Dermis blood vessel endothelial cell (primary cell): Measurements from ENCODE around the gene ATAD3B. TPM values are rescaled to one million over a fixed set of nuclear protein-coding genes. Genes with fewer than 3 reads are reported as not detected.
"Not testable (repeated sequence)": the region's sequence is repeated elsewhere in the genome, so short reads cannot be mapped to it uniquely, and the experiment has no call there.

Source experiments
- DNase-seq: peaks from one replicate; pipeline ENCODE4 v3.0.0; 2010
- total RNA-seq: library from RNA; depleted of rRNA; stranded (reverse); fragments of >200 nt; gene quantifications from 2 replicates; pipeline ENCODE4 v1.2.3, GENCODE V29; 2014

ATAD3B gene
- total RNA-seq, 1 donor from 2014 or later = 15.0 TPM

DNA sequence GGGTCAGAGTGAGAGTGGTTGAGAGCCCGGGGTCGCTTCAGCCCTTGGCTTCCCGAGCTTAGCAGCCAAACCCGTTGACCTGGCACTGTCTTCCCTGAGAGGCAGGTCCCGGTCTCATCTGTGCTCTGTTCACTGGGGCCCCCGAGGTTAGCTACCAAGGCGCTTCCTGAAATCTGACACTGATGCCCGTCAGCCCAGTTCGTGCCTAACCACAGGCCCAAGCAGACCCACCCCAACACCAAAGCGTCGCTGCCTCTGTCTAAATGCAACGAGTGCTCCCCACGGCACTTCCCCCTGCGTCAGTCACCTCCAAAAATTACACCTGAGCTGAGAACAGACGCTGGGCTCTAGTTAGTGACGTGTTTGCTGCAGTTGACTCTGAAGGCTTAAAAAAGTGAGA, 42.8 kb downstream of the ATAD3B start:
- not testable (repeated sequence) for DNase-seq

DNA sequence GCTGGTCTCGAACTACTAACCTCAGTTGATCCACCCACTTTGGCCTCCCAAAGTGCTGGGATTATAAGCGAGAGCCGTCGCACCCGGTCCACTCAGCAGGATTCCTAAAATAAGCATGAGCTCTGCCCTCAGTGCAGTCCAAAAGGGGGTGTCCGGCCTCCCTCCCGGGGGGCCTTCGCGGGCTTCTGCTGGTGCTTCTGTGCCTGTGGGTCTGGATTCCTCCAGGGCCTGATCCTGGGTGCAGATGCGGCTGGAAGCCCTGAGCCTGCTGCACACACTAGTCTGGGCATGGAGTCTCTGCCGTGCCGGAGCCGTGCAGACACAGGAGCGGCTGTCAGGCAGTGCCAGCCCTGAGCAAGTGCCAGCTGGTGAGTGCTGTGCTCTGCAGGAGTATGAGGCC, 45.4 kb downstream of the ATAD3B start:
- not testable (repeated sequence) for DNase-seq

DNA sequence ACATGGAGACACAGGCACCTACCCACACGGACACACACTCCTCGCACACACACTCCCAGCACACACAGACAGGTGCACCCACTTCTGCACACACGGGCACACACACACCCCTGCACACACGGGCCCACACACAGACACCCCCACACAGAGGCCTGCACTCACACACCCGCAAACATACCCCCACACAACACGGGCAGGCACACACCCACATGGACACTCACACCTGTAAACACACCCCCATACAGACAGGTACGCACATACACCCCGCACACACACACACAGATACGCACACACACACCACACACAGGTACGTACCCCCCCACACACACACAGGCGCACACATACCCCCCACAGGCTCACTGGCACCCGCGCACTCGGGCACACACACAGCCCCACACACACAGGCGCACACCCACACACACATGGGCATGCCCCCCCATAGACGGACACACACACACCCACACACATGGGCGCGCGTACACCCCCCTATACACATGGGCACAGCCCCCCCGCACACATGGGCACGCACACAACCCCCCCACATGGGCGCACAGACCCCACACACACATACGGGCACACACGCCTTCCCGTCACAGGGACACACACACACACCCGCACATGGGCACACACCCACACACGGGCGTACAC, 46.5 kb downstream of the ATAD3B start:
- DNase-seq = no peak

DNA sequence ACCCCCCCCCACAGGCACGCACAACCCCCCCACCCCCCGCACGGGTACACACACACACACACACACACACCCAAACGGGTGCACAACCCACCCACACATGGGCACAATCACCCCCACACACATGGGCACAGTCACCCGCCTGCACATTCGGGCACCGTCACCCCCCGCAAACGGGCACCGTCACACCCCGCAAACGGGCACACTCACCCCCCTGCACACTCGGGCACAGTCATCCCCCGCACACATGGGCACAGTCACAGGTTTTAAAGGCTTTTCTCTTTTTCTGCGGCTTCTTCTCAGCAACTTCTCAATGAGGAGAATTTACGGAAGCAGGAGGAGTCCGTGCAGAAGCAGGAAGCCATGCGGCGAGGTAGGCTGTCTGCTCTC, 47.0 kb downstream of the ATAD3B start:
- DNase-seq = not testable (repeated sequence)

DNA sequence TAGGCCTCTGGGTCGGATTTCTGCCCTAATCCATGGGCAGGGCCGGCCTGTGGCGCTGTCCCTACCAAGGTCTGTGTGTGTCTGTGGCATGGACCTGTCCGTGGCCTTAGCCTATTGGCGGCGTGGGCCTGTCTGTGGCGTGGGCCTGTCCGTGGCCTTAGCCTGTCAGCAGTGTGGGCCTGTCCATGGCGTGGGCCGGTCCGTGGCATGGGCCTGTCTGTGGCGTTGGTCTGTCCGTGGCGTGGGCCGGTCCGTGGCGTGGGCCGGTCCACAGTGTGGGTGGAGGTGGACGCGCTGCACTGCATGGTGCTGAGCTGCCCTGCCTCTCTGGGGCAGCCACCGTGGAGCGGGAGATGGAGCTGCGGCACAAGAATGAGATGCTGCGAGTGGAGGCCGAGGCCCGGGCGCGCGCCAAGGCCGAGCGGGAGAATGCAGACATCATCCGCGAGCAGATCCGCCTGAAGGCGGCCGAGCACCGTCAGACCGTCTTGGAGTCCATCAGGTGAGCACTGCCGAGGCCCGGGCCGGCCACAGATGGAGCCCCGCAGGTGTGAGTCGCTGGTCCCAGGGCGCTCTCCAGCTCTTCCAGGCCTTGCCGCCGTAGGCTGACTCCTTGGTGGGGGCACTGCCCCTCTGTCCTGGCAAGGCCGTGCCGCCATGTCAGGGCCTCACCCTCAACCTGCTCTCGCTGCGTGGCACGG, 48.4 kb downstream of the ATAD3B start:
- not testable (repeated sequence) for DNase-seq

DNA sequence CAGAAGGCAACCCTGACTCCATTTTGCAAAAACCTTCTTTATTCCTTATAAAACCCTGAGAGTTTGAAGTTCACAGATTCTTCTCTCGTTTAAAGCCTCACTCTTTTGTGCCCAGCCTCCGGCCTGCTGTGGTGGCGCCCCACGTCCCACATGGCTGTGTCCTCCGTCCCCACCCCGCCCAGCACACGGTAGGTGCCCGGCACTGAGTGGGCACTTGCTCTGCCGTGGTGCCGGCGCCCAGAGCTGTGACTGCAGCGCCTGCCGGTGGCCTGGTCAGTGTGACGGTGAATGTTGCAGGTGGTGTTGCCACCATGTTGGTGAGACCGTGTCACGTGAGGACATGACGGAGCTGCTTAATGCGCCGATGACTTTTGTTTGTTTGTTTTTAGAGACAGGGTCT, 49.8 kb downstream of the ATAD3B start:
- DNase-seq = no peak

DNA sequence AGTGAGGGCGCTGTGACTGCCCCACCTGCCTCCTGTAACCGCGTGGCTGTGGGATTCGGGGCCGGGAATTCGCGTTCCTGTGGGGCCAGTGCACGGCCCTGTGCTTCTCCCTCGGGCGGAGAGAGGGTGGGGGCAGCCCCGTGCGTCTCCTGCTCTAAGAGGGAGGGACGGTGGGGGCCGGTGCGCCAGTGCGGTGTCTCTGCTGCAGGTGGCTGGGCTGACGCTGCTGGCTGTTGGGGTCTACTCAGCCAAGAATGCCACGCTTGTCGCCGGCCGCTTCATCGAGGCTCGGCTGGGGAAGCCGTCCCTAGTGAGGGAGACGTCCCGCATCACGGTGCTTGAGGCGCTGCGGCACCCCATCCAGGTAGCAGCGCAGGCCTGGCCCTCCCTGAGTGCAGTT, 51.0 kb downstream of the ATAD3B start:
- DNase-seq = not testable (repeated sequence)

DNA sequence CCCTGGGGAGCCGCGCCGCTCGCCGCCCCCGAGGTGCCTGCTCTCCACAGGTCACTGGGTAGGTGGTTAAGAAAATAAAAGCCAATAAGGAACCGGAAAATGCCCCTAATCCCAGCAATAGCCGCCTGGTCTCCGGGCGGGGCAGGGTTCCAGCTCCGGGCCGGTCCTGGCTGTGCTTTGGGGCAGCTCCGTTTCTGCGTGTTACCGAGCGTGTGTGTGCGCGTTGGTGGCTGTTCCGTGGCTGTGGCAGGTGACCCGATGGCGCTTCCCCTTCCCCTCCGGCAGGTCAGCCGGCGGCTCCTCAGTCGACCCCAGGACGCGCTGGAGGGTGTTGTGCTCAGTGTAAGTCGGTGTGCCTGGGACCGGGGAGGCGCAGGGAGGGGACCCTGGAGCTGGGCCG, 51.7 kb downstream of the ATAD3B start:
- not testable (repeated sequence) for DNase-seq

DNA sequence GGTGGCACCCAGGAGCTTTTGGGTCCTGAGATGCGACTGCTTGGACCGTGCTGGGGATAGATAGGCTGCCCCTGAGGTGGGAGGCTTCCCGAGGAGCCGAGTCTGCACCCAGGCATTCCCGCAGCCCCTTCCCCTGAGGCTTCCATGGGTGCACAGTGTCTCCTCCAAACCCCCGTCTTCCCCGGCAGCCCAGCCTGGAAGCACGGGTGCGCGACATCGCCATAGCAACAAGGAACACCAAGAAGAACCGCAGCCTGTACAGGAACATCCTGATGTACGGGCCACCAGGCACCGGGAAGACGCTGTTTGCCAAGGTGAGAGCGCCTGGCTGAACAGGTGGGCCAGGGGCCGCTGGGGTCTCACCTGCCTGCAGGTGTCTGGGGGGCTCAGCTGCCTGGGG, 52.1 kb downstream of the ATAD3B start:
- not testable (repeated sequence) for DNase-seq

DNA sequence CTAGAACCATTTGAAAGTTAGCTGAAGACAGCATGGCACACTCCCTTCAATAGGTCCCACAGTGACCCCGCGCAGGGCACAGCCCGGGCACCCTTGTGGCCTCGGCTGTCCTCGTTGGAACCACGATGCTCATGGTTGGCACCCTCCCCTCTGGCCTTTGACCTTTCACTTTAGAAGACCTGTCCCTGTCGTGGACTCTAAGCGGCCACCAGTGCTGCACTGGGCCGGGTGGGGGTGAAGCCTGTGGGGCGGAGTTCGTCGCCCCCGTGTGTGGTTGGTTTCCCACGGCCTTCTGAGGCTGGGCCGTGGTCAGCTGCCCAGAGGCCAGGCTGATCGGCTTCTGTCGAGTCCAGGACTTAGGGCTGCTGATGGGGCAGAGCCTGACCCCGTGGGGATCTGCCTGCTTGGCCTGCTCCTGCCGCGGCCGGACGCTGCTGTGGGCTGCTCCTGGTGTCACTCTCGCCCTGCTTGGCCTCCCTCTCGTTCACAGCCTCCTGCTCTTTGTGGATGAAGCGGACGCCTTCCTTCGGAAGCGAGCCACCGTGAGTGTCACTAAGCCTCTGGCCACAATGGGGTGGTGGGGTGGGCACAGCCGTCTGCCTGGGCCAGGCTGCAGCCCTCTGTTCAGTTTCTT, 53.3 kb downstream of the ATAD3B start:
- DNase-seq = not testable (repeated sequence)

DNA sequence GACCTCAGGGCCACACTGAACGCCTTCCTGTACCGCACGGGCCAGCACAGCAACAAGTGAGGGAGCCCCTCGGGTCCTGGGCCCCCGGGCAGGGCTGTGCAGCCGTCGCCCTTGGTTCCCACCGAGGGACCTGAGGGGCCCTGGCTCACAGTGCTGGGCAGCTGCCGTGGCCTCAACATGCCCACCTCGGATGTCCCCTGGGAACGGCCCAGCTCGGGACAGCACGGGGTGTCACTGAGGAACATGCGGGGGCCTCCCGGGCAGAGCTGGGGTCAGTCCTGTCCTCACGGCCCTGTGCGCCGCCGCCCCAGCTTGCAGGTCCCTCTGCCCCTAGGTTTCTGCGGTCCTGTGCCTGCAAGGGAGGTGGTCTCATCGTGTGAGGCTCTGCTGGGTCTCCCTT, 54.9 kb downstream of the ATAD3B start:
- DNase-seq = not testable (repeated sequence)

DNA sequence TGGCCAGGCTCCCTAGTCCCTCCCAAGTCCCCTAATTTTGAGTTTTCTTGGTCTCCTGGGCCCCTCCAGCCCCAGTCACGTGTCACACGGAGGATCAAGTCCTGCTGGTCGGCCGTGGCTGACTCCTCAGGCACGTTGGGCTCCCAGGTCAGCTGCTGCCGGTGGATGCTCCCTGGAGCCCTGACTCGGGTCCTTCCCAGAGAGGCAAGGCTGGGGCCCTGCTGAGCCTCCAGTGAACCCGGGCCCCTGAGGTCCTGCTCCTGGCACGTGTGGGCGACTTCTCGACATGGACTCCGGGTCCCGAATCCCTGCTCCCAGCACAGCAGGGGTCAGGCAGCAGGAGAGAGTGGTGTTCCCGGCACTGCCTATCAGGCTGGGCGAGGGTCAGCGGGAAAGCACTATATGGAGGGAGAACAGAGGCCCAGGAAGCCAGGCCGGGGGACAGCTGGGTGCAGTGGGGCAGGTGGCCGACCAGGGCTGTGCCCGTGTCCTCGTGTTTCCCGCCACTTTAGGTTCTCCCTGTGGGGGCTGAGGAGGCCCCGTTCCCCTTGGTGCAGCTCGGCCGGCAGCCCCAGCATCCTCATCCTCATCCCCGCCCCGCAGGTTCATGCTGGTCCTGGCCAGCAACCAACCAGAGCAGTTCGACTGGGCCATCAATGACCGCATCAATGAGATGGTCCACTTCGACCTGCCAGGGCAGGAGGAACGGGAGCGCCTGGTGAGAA, 55.7 kb downstream of the ATAD3B start:
- no peak for DNase-seq

DNA sequence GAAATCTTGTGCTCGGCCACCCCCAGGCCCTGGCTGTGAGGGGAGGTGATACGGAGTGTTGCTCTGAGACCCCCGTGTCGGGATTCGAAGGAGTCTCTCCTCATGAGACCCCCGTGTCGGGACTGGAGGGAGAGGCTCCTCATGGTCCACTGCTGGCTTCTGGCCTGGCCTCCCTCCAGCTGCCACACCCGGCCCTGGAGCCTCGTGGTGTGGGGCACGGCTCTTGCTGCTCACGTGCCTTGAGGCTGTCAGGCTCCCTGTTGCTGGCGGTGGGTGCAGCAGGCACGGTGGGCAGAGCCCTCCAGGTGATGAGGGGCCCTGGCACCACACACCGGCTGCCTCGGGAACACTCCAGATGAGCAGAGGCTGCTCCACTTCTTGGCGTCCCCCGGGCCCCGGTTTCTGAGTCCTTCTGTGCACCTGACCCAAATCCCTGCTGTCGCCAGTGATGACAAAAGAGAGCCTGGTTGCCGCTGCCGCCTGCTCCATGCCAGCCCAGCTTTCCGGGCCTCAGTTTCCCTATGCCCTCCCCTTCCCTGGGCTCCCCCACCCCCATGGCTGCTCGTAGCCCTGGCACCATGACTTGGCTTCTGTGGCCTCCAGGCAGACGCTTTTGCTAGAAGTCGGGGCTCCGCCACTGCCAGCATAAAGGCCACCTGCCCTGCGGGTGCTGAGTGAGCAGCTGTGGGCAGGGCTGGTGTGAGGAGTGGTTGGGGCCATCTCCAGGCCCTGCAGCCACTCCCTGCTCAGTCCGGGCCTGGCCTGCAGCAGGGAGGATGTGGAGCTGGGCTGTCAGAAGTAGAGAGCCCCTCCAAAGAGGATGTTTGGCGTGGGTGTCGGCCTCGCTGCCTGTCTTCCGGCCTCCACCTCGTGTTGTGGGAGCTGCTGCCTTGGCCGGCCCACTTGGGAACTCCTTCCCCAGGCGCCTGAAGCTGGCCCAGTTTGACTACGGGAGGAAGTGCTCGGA, 57.0 kb downstream of the ATAD3B start:
- no peak for DNase-seq

DNA sequence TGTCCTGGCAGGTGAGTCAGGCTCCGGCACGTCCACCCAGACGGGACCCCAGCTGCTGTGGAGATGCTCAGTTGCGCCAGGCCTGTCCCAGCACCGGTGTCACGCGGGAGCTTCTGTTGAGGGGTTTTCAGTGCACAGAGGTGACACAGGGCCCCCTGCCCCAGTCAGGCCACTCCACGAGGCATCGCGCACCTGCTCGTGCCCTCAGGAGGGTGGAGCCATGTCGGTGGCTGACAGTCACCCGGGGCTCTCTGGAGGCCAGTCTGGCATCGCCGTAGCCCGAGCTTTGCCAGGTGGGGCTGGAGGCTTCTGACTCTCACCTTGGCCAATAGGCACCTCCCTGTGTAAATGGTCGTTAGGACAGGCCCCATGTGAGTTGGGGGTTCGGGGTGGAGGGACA, 57.8 kb downstream of the ATAD3B start:
- DNase-seq = no peak

DNA sequence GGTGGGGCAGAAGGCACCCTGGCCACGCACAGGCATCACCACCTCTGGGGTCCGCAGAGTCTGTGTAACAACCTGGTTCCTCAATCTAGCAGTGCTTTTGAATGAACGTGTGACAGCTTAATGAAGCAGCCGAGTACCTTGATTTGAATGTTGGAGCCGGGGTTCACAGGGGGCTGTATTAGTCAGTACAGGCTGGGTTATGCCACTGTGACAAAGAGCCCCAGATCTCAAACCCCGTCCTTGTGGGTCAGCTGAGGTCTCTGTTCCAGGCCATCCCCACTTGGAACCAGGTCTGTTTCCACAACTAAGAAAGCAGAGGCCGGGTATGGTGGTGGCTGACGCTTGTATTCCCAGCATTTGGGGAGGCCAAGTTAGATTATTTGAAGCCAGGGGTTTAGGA, 58.4 kb downstream of the ATAD3B start:
- no peak for DNase-seq

DNA sequence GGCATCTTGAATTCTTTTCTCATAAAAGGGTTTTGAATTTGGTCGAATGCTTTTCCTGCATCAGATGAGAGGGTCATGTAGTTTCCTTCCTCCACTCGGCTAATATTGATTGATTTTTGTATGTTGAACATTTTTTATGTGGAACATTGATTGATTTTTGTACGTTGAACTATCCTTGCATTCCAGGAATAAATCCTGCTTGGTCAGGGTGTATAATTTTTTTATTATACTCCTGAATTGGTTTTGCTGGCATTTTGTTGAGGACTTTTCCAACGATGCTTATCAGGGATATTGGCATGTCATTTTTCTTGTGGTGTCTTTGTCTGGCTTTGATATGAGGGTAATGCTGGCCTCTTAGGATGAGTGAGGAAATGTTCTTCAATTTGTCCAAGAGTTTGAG, 60.4 kb downstream of the ATAD3B start:
- no peak for DNase-seq

DNA sequence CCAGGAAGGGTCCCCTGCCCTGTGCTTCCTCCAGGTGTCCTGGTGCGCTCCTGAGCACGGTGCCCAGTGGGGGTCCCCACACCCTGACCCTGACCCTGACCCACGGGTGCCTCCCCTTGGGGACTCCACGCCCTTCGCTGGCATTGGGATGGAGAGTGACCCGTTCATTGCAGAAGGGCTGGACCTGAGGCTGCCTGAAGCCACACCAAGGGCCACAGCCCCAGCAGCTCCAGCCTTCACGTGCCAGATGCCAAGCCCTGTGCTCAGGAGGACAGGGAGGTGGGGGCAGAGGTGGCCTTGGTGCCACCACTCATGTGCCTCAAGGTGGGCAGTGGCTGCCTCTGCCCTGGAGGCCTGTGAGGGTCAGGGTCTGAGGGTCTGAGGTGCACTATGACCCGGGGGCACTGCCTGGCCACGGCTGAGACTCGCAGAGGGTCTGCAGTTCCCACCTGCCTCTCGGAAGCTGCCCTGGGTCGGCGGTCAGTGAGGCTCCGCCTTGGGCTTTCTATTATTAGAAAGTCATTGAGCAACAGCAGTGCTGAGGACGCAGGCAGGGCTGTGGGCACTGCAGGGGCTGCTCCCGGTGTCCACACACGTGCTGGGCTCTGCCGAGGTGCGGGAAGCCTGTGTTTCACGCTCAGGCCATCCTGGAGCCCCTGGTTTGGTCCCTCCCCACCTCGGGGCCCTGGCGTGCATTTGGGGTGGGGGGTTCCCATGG, 61.8 kb downstream of the ATAD3B start:
- not testable (repeated sequence) for DNase-seq

DNA sequence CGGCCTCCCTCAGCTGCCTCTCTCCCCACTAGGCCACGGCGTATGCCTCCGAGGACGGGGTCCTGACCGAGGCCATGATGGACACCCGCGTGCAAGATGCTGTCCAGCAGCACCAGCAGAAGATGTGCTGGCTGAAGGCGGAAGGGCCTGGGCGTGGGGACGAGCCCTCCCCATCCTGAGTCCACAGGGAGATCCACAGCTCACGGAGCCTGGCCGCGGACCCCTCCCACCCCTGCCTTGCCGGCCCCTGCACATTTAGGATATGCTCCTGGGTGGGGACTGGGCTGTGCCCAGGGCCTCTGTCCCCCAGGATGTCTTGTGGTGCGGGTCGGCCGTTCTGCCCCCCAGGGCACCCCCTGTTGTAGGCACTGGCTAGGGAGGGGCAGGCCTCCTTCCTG, 62.3 kb downstream of the ATAD3B start:
- not testable (repeated sequence) for DNase-seq

DNA sequence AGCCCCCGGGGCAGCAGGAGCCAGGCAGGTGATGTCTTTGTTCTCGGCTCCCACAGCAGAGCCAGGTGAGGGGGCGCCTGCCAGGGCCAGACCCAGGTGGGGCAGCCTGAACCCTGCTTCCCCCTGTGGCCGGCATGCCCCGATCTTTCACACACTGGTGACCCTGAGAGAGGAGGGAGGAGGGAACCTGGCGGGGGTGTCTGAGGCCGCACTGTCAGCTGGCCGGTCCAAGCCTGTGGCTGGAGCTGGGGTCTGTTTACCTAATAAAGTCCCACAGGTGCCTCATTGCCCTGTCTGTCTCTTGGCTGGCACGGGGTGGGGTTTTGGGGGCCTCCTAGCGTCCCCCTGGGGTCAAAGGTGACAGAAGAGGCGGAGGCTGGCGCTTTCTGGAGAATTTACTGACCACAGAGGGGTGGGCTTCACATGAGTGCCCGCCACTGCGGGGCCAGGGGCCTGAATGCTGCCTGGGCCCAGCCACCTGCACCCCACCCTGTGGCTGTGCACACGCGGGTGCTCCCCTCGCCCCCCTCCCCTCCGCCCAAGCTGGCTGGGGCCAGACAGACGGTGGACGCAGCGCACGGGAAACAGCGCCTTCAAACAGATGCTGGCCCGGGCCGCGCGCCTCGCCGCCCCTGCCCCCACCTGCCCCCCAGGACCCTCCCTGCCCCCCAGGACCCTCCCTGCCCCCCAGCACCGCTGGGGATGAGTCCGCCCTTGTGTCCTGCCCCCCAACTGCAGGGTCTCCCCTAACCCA, 63.0 kb downstream of the ATAD3B start:
- no peak for DNase-seq

DNA sequence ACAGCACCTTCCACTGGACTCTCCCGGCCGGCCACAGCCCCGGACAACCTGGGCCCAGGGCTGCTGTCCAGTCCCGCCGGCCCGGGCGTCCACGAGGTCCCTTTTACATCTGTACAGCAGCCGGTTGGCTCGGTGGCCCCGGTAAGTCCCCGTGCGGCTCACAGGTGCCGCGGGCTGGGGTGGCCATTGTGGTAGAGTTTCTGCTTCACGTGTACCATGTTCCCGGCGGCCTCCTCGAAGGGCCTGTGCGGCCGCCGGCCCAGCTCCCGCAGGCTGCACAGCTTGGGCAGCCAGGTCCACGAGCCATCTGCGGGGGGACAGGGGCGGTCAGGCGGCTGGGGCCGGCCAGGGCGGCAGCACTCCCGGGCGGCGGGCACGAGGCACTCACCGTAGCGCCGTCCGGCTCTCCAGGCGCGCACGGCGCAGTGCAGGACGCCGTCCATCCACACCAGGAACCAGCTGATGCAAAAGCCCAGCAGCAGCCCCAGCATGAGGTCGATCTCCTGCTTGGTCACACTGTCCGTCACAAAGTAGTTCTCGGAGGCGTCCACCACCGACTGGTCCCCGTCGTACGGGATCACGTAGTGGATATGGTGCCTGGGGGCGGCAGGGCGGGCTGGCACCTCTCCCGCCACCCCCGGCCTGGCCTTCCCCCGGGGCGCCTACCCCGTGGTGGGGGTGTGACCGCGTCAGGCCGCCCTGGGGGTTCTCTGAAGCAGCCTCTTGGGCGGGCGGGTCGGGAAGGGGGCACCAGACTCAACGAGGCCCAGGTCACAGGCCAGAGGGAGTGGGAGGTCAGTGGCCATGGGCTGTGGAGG, 63.8 kb downstream of the ATAD3B start:
- no peak for DNase-seq
